ENCODE data around the gene PDF.
A peak's percentile ranks its signal among the peaks of the same experiment; 100 is the strongest.
"Not testable (repeated sequence)": the region's sequence is repeated elsewhere in the genome, so short reads cannot be mapped to it uniquely, and the experiment has no call there.

The PDF gene

DNA sequence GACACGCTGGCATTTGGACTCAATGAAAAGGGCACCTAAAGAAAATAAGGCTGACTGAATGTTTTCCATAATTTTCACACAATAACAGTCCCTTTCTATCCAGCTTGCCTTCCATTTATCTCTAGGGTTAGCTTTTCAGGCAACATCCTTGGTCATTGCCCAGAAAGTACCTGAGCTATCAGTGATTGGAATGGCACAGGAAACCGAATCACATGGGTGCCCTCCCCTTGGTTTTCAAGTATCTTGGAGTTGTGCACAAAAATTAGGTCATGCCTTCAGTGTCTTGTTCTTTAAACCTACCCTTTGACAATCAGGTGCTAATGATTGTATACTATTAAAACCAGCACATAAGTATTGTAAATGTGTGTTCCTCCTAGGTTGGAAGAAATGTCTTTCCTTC is 22.5 kb downstream of the PDF start:
- ATAC-seq (replicated peaks; ENCODE audit: extremely low read depth, poor library complexity, severe bottlenecking) = no peak
- no peak overlapping the region for H3K4me3 Mint-ChIP-seq
- no peak for DNase-seq (ENCODE audit: low spot score in 2 of 2)
- H3K27me3 Mint-ChIP-seq = no peaks in the 10 kb centered on the region
- H3K4me1 Mint-ChIP-seq = peaks cover 14% of the 10 kb centered on the region
- peaks cover 5% of the 10 kb centered on the region for H3K36me3 Mint-ChIP-seq (ENCODE audit: insufficient read depth)
- H3K9me3 Mint-ChIP-seq = no peaks in the 10 kb centered on the region
- no peak overlapping the region for H3K27ac Mint-ChIP-seq (ENCODE audit: low read depth)

DNA sequence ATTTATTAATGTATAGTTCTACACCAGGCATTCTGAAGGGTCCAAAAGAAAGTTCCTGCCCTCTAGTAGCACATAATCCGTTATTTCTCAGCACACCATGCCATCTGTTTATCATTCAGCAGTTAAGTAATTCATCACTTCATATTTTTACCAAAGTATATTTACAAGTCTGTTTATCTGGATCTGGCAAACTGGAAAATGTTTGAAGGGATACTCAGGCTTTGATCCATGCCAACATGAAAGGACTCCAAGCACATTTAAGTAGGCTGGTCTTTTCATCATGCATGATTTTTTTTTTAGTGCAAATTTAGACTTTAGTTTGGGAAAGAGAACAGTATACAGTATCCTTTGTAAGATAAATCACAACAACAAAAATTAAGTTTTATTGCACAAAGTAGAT is 23.3 kb downstream of the PDF start:
- DNase-seq (ENCODE audit: low spot score in 2 of 2) (no peak), ATAC-seq (replicated peaks; ENCODE audit: extremely low read depth, poor library complexity, severe bottlenecking) (no peak)
- no peaks in the 10 kb centered on the region for H3K27me3 Mint-ChIP-seq
- H3K27ac Mint-ChIP-seq (ENCODE audit: low read depth) = no peak overlapping the region
- peaks cover 10% of the 10 kb centered on the region for H3K4me1 Mint-ChIP-seq
- peaks cover 5% of the 10 kb centered on the region for H3K36me3 Mint-ChIP-seq (ENCODE audit: insufficient read depth)
- no peaks in the 10 kb centered on the region for H3K9me3 Mint-ChIP-seq
- no peak overlapping the region for H3K4me3 Mint-ChIP-seq

DNA sequence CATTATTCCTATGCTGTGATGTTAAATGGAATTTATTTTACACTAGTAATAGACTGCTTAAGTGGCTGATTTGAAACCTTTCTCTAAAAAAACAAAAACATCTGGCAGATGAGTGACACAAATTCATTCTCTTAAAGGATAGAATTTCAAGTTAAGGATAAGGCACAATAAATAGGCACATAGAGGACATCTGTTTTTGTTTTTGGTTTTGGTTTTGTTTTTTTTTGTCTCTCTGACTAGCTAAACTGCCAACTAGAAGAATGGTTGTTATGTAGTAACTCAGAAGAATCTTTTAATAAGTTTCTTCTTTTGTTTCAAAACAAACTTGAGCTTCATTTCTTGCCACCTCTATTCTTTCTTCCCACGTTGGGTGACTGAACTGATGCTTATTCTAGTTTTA is 24.4 kb downstream of the PDF start:
- Mint-ChIP-seq H3K4me3 (no peak overlapping the region), H3K27ac (ENCODE audit: low read depth) (no peak overlapping the region)
- DNase-seq (ENCODE audit: low spot score in 2 of 2) = no peak

DNA sequence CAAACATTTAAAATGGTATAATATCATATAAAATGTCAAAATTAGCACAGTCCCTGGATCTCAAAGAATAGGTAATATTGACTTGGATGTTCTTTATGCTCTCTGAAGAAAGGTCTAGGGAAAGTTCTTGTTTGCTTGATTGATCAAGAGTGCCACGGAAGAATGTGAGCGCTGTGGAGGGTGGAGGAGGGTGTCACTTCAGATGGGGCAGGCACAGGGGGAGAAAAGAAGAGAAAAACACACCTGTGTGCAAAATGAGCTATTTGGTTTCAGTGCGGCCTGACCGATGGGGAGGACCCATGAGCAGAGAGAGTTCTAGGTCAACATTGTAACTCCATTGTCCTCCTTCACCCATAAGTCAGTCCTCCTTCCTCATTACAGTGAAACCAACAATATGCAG is 28.1 kb downstream of the PDF start:
- no peak for ATAC-seq (replicated peaks; ENCODE audit: extremely low read depth, poor library complexity, severe bottlenecking)
- Mint-ChIP-seq H3K4me1 (no peaks in the 10 kb centered on the region), H3K27me3 (no peaks in the 10 kb centered on the region), H3K27ac (ENCODE audit: low read depth) (no peak overlapping the region), H3K36me3 (ENCODE audit: insufficient read depth) (peaks cover 21% of the 10 kb centered on the region), H3K4me3 (no peak overlapping the region), H3K9me3 (no peaks in the 10 kb centered on the region)
- no peak for DNase-seq (ENCODE audit: low spot score in 2 of 2)

More for the DNA sequence above, 24.4 kb downstream of the PDF start:
- H3K9me3 Mint-ChIP-seq = no peaks in the 10 kb centered on the region
- peaks cover 5% of the 10 kb centered on the region for H3K4me1 Mint-ChIP-seq
- H3K27me3 Mint-ChIP-seq = no peaks in the 10 kb centered on the region
- H3K36me3 Mint-ChIP-seq (ENCODE audit: insufficient read depth) = peaks cover 7% of the 10 kb centered on the region
- ATAC-seq (replicated peaks; ENCODE audit: extremely low read depth, poor library complexity, severe bottlenecking) = no peak

DNA sequence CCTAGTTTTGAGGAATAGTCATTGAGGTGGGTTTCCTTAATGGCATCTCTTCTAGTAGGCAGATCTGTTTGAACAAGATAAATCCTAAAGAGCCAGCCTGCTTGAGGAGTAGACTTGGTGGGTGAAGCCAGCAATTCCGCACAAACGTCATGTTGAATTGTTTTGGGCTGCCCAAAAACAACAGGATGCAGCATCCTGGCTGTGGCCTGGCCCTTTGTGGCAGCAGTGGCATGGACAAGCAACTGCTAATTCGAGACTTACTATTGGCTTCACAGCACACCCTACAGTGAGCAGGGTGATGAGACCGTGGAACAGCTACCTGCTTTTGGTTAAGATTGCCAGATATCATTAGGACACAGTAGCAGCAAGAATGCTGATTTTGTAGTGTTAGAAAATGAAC is 28.5 kb downstream of the PDF start:
- ATAC-seq (replicated peaks; ENCODE audit: extremely low read depth, poor library complexity, severe bottlenecking) = no peak
- DNase-seq (ENCODE audit: low spot score in 2 of 2) = no peak
- H3K36me3 Mint-ChIP-seq (ENCODE audit: insufficient read depth) = peaks cover 21% of the 10 kb centered on the region
- no peak overlapping the region for H3K27ac Mint-ChIP-seq (ENCODE audit: low read depth)
- H3K4me3 Mint-ChIP-seq = no peak overlapping the region
- H3K27me3 Mint-ChIP-seq = no peaks in the 10 kb centered on the region
- H3K9me3 Mint-ChIP-seq = no peaks in the 10 kb centered on the region
- H3K4me1 Mint-ChIP-seq = no peaks in the 10 kb centered on the region

DNA sequence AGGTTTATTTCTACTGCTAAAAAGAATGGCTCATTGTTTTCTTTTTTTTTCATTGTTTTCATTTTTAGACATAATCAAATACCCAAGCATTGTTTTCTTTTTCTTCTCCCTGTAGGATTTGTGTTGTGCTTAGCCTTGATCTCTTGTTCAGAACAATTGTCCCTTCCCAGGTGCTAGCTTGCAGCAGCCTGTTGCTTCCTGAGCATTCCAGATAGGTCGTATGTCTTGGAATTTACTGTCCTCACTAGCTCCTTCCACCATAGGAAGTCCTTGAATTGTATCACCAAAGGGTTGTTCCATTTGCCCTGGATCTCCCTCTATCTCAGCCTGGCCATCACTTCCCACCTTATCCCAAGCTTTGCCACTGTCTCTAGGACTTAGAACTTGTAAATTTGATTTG is 29.2 kb downstream of the PDF start:
- H3K4me3 Mint-ChIP-seq = no peak overlapping the region
- H3K27ac Mint-ChIP-seq (ENCODE audit: low read depth) = no peak overlapping the region
- no peaks in the 10 kb centered on the region for H3K27me3 Mint-ChIP-seq

DNA sequence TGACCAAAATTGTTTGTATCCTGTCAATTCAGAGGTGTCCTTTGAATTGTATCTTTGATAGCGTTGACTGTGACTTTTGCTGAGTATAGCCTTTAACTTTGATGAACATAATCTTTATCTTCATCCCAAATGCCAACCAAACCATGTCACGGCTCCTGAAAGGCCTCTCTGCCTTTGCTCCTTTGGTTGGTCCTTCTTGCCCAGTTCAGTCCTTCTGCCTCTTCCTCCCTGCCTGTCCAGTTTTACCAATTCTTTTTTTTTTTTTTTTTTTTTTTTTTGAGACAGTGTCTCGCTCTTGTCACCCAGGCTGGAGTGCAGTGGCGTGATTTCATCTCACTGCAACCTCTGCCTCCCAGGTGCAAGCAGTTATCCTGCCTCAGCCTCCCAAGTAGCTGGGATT is 32.1 kb downstream of the PDF start:
- H3K4me1 Mint-ChIP-seq = no peaks in the 10 kb centered on the region
- no peak overlapping the region for H3K4me3 Mint-ChIP-seq
- H3K27ac Mint-ChIP-seq (ENCODE audit: low read depth) = no peak overlapping the region
- H3K9me3 Mint-ChIP-seq = no peaks in the 10 kb centered on the region
- ATAC-seq (replicated peaks; ENCODE audit: extremely low read depth, poor library complexity, severe bottlenecking) = no peak
- H3K27me3 Mint-ChIP-seq = no peaks in the 10 kb centered on the region
- no peak for DNase-seq (ENCODE audit: low spot score in 2 of 2)
- peaks cover 23% of the 10 kb centered on the region for H3K36me3 Mint-ChIP-seq (ENCODE audit: insufficient read depth)

More for the DNA sequence above, 29.2 kb downstream of the PDF start:
- Mint-ChIP-seq H3K36me3 (ENCODE audit: insufficient read depth) (peaks cover 22% of the 10 kb centered on the region), H3K9me3 (no peaks in the 10 kb centered on the region), H3K4me1 (no peaks in the 10 kb centered on the region)
- ATAC-seq (replicated peaks; ENCODE audit: extremely low read depth, poor library complexity, severe bottlenecking) (no peak), DNase-seq (ENCODE audit: low spot score in 2 of 2) (no peak)

DNA sequence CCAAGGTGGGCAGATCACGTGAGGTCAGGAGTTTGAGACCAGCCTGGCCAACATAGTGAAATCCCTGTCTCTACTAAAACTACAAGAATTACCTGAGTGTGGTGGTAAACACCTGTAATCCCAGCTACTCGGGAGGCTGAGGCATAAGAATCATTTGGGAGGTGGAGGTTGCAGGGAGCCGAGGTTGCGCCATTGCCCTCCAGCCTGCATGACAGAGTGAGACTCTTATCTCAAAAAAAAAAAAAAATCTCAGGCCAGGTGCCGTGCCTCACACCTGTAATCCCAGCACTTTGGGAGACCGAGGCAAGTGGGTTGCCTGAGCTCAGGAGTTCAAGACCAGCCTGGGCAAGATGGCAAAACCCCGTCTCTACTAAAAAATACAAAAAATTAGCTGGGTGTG is 33.6 kb downstream of the PDF start:
- not testable (repeated sequence) for H3K27ac Mint-ChIP-seq (ENCODE audit: low read depth); H3K4me3 Mint-ChIP-seq

DNA sequence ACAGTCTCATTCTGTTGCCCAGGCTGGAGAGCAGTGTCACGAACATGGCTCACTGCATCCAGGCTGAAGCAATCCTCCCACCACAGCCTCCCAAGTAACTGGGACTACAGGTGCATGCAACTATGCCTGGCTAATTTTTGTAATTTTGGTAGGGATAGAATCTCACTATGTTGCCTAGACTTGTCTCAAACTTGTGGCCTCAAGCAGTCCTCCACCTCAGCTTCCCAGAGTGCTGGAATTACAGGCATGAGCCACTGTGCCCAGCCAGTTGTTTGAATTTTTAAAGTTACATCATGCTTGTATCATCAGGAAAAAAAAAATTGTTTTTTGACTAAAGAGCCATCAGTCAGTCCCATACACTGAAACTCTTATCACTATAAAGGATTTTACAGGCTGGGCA is 36.3 kb downstream of the PDF start:
- Mint-ChIP-seq H3K36me3 (ENCODE audit: insufficient read depth) (peaks cover 7% of the 10 kb centered on the region), H3K4me3 (no peak overlapping the region), H3K27me3 (no peaks in the 10 kb centered on the region), H3K9me3 (no peaks in the 10 kb centered on the region), H3K27ac (ENCODE audit: low read depth) (no peak overlapping the region), H3K4me1 (no peaks in the 10 kb centered on the region)
- no peak for ATAC-seq (replicated peaks; ENCODE audit: extremely low read depth, poor library complexity, severe bottlenecking)
- no peak for DNase-seq (ENCODE audit: low spot score in 2 of 2)

More for the DNA sequence above, 33.6 kb downstream of the PDF start:
- not testable (repeated sequence) for H3K27me3 Mint-ChIP-seq; DNase-seq (ENCODE audit: low spot score in 2 of 2); H3K9me3 Mint-ChIP-seq; H3K4me1 Mint-ChIP-seq; ATAC-seq (replicated peaks; ENCODE audit: extremely low read depth, poor library complexity, severe bottlenecking)
- peaks cover 21% of the 10 kb centered on the region for H3K36me3 Mint-ChIP-seq (ENCODE audit: insufficient read depth)

DNA sequence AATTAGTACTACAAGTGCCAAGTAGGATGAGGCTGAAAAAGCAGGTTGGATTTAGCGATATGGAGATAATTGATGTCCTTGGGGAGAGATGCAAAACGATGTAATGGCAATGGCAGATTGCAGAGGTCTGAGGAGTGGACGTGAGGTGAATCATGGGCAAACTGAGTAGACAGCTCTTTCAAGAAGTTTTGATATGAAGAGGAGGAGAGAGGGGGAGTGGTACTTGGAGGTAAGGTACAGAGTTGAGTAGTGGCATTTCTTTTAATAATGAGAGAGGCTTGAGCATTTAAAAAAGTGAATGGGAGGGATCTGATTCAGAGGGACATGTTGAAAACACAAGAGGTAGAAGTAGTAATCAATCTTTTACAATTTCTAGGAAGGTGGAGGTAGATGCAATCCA is 37.0 kb downstream of the PDF start:
- Mint-ChIP-seq H3K4me3 (no peak overlapping the region), H3K27ac (ENCODE audit: low read depth) (peak overlapping the region; percentile 0)
- ATAC-seq (replicated peaks; ENCODE audit: extremely low read depth, poor library complexity, severe bottlenecking) = no peak

DNA sequence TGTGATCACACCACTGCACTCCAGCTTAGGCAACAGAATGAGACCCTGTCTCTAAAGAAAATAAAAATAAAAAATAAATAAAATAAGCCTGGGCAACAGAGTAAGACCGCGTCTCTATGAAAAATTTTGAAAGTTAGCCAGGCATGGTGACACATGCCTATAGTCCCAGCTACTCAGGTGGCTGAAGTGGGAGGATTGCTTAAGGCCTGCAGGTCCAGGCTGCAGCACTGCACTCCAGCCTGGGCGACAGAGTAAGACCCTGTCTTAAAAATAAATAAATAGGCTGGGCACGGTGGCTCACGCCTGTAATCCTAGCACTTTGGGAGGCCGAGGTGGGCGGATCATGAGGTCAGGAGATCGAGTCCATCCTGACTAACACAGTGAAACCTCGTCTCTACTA is 38.7 kb downstream of the PDF start:
- H3K27me3 Mint-ChIP-seq; H3K4me3 Mint-ChIP-seq; H3K9me3 Mint-ChIP-seq; ATAC-seq (replicated peaks; ENCODE audit: extremely low read depth, poor library complexity, severe bottlenecking); H3K36me3 Mint-ChIP-seq (ENCODE audit: insufficient read depth); H3K4me1 Mint-ChIP-seq; H3K27ac Mint-ChIP-seq (ENCODE audit: low read depth); DNase-seq (ENCODE audit: low spot score in 2 of 2): not testable (repeated sequence)

More for the DNA sequence above, 37.0 kb downstream of the PDF start:
- H3K4me1 Mint-ChIP-seq = no peaks in the 10 kb centered on the region
- peaks cover 7% of the 10 kb centered on the region for H3K36me3 Mint-ChIP-seq (ENCODE audit: insufficient read depth)
- no peaks in the 10 kb centered on the region for H3K27me3 Mint-ChIP-seq
- no peaks in the 10 kb centered on the region for H3K9me3 Mint-ChIP-seq
- DNase-seq (ENCODE audit: low spot score in 2 of 2) = no peak

DNA sequence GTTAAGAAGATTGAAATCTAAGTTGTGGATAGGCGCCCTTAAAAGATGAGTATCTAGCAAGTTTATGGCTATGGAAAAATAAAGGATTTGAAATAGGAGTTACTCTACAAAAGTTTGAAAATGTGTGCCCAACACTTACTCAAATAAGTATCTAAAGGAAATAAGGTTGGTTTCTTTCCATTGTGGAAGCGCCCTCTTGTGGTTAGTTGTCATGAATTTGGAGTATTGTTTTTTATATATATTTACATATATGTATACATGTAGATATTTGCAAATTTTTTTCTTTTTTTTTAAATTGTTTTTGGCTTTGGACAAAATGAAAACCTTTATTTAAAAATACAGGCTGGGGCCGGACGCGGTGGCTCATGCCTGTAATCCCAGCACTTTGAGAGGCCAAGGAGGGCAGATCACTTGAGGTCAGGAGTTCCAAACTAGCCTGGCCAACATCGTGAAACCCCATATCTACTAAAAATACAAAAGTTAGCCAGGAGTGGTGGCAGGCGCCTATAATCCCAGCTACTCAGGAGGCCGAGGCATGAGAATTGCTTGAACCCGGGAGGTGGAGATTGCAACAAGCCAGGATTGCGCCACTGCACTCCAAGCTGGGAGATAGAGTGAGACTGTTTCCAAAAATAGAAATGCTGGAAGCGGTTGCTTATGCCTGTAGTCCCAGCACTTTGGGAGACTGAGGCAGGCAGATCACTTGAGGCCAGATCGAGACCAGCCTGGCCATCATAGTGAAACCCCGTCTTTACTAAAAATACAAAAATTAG is 43.3 kb downstream of the PDF start:
- ATAC-seq (replicated peaks; ENCODE audit: extremely low read depth, poor library complexity, severe bottlenecking) (no peak), DNase-seq (ENCODE audit: low spot score in 2 of 2) (no peak)
- H3K9me3 Mint-ChIP-seq = no peaks in the 10 kb centered on the region
- peaks cover 9% of the 10 kb centered on the region for H3K36me3 Mint-ChIP-seq (ENCODE audit: insufficient read depth)
- no peak overlapping the region for H3K4me3 Mint-ChIP-seq
- no peaks in the 10 kb centered on the region for H3K4me1 Mint-ChIP-seq
- no peak overlapping the region for H3K27ac Mint-ChIP-seq (ENCODE audit: low read depth)
- no peaks in the 10 kb centered on the region for H3K27me3 Mint-ChIP-seq

DNA sequence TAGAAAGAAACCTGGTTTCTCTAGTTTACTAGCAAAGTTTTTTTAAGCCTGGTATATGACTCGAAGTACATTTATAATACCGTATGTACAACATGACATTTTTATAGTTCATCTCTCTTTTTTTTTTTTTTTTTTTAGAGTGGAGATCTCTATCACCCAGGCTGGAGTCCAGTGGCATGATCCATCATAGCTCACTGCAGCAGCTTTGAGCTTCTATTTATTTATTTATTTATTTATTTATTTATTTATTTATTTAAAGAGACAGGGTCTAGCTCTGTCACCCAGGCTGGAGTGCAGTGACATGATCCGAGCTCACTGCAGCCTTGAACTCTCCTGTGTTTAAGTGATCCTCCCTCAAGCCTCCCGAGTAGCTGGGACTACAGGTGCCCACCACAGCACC is 45.1 kb downstream of the PDF start:
- H3K27ac Mint-ChIP-seq (ENCODE audit: low read depth) = no peak overlapping the region

More for the DNA sequence above, 45.1 kb downstream of the PDF start:
- peaks cover 9% of the 10 kb centered on the region for H3K36me3 Mint-ChIP-seq (ENCODE audit: insufficient read depth)
- no peaks in the 10 kb centered on the region for H3K4me1 Mint-ChIP-seq
- no peak for DNase-seq (ENCODE audit: low spot score in 2 of 2)
- H3K4me3 Mint-ChIP-seq = no peak overlapping the region
- H3K9me3 Mint-ChIP-seq = no peaks in the 10 kb centered on the region
- H3K27me3 Mint-ChIP-seq = no peaks in the 10 kb centered on the region
- no peak for ATAC-seq (replicated peaks; ENCODE audit: extremely low read depth, poor library complexity, severe bottlenecking)
